Ecto neural progenitor cell (in vitro differentiated cells): Measurements from ENCODE around the gene DPH1.

Experiments used
- DNase-seq: peaks from one replicate; pipeline ENCODE4 v3.0.0-alpha.2; 2018; ENCODE audit warnings: low spot score

Gene DPH1

DNA sequence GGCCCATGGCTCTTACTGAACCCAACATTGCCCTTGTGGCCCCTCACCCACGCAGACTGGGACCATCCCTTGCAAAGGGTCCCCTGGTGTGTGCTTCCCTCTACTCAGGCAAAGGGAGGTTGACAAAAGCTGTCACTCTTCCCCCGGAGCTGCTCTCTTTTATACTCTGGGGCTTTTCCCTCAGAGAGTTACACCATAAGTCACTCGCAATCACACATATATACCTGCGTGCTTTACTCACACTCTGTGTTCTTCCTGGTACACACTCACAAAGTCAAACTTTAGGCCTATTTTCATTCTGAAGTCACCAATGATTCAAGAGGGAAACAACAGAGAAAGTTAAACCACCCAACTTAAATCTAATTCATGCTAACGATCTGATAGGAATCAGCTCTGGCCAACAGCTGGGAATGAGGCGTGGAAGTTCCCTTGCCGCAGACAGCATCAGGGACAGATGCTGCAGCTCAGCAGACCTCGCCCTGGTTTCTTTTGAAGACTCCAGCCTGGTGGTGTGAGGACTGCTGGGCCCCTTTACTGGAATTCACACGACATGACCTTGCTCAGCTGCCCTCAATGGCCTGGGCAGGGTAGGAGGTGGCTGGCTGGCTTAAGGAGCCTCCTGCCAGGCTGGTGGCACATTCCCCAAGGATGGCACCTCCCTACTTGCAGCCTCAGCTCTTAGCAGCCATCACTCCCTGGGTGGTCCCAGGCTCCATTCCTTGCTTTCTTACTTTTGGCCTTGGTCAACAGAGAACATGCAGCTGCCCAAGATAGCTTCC is 52.2 kb downstream of the DPH1 start:
- DNase-seq = no peak

DNA sequence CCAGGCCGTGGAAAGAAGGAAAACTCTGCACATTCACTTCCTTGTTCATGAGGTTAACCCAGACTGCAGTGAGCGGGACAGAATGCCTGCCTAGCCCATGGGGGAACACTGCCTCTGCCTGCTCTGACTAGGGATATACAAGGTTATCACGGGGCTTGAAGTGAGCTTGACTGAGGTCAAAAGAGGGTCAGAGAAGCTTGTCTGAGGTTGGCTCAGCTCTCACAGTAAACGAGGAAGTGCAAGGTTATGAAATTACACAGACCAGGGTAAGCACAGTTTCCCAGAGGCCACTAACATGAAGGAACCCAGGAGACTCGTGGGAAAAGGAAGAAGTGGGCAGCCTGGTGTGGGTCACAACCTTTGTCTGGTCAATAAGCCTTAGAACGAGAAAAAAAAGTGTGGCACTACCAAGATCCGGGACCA is 53.7 kb downstream of the DPH1 start:
- no peak for DNase-seq

DNA sequence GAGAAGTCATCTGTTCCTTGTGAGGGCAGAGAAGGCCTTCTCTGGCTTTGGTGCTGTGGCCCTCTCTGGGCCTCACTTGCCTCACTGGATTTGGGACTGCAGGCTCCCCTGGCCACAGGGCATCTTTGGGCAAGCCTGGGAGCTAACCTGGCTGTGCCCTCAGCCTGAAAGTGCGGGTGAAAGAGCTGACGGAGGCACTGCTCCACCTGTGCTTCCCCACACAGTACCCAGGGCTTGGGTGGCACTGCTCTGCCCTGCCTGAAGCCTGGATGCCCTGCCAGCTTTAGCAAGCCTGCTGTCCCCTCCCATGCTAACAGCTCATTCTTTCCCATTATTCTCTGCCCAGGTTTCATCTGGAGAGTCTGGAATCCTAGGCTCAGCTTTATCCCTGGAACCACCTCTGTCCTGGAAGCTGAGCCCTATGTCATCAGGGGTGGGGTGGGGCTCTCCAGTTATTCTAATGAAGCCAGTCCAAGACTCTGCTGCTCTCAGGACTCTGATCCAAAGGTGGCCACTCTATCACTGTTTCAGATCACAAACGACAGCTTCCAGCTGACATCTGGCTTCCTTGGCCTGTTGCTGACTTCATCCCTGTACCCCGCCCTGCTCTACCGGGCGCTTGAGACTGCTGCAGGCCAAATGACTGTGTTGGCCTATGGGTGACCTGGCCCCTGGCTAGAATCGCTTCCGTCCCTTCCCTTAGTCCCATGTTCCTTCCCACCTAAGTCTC is 54.2 kb downstream of the DPH1 start:
- DNase-seq = no peak

DNA sequence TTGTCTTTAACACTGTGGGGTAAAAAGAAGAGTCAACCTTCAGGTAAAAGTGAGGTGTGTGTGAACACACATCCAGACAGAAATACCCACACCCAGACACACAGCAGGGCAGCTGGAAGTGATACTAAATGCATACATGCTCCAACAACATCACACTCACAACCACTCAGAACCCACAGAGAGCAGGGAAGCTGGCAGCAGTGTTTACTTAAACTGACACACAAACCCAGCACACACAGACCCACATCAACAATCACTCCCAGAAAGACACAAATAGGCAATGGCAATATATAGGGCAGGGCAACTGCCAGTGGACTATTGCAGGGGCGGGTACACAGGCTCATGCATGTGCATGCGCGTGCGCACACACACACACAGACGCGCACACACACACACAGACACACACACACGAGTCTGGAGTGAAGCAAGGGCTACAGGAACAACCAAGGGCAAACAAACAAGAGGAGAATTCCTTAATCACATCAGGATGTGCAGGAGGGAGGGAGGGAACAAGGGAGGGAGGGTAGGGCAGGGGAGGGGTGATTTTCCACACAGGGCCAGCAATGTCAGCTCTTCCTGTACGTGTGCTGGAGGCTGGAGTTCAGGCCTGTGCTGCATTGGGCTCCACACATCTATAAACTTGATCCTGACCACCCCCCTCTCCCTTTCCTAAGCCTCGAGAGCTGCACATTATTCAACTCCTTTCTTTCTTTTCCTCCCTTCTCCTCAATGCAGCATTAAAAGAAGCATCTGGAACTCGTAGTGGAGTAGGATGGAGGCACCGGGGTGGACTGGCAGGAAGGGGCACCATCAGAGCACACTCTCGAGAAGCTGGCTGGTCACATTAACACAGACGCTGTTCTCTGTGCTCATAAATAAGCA is 55.1 kb downstream of the DPH1 start:
- no peak for DNase-seq

DNA sequence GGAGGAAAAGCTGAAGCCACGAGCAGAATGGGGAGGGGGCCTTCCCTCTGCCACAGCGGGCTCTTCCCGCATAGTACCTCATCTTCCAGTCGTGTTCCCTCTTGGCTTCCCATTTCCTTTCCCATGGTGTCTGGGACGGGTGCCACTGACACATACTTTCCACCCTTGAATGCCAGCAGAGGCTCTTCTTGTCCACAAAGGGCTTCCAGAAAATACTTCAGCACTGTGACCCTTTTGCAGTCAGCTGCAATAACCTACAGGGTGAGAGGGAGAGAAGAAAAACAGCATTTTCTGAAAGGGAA is 55.6 kb downstream of the DPH1 start:
- DNase-seq = no peak

DNA sequence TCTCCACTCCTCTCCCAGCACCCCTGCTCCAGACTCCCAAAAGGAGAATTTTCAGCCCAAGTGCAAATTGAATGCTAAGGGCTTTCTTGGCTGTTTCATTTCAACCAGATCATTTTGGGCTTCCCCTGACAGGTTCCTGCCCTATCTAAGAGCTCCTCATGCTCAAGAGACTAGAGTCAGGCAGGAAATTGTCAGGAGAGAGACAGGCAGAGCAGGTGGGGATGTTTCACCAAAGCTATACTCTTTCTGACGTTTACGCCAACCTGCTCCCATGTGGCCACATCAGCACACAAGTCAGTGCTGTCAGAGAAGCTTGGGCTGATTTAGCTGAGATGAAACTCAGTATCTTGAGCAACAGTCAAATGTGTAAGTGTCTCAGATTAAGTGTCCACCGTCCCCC is 56.4 kb downstream of the DPH1 start:
- no peak for DNase-seq

DNA sequence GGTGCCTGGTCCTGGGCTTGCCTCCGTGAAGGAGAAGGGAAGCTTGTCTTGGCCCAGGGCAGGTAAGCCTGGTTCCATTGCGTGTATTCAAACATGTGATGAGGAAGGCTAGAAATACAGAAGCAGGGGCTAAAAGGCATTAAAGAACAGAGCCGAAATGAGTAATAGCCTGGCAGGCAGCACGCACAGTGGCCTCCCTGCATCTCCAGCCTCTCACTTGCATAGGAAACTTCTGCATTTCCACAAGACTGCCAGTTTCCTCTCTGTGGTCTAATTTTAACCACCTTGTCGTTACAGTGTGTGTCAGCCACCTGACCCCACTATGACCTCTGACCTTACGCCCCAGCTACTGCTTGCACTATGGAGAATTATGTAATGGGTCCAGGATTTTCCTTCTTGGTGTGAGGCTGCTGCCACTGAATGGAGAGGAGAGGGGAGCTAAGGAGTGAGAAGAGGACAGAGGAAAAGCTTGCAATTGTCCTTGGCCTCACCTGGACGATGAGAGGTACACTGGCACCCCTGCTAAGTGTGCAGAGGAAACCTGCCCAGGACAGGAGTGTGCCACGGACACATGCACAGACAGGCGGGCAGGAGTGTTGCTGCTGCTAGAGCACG is 57.8 kb downstream of the DPH1 start:
- no peak for DNase-seq

DNA sequence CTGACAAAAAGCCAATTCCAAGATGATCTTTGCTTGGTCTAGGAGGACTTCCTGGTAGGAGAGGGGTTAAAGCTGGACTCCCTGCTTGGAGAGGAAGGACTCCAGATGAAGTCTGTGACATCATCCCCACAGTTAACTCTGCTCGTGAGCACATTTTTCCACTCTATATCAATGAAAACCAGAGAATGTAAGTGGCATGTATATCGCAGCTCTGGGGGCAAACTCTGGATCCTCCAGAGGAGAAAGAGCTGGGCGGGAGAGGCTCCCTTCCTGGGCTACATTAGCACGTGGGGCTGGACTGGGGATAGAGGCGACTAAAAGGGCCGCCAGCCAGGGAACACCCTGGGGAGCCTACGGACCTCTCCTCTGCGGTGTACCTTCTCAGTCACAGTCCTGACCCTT is 59.1 kb downstream of the DPH1 start:
- no peak for DNase-seq

DNA sequence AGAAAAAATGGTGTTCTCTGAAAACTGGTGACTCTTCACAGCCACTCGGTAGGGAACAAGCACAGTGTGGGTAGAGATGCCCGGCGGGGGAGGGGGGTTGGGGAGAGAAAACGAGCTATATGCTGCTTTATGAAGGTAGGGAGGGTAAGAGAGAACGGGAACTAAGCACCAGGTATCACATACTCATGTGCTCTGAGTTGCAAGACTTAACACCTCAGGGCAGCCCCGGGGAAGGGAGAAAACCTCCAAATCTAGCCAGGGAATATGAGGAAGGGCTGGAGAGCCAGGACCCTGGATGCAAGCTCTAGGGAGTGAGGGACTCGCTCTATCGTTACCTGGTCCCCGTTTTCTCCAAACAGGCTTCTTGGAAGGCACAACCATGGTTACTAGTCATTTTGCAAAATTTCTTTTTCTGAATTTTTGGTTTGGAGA is 60.3 kb downstream of the DPH1 start:
- no peak for DNase-seq

DNA sequence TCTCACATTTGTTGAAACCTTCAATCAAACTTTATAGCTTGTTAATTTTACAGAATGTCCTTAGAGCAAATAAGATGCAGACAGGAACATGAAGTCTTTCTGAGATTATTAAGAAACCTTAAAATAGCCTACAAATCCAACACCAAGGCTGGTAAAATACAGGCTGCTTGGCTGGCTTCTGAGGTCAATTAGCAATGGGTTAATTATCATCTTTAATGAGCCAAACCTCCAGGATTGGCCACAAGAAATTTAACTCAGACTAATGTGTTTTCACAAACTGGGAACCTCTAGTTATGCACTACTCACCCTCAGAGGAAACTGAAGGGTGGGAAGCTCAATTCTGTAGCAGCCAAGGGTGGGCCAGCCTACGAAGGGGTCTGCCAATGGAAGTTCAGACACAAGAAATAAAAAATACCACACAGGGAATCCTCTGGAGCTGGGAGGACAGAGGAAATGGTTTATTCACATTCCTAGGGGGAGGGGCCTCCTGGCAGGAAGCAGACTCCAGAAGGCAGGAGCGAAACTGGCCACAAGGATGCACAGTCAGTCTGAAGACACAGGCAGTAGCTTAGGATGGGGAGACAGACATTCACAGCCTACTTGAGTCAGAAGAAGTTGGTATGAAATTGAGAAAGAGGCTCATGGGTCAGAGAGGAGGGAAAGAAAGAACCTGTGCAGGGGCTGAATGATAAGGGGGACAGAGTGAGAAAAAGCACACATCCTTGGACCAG is 61.0 kb downstream of the DPH1 start:
- DNase-seq = peak; percentile 67

DNA sequence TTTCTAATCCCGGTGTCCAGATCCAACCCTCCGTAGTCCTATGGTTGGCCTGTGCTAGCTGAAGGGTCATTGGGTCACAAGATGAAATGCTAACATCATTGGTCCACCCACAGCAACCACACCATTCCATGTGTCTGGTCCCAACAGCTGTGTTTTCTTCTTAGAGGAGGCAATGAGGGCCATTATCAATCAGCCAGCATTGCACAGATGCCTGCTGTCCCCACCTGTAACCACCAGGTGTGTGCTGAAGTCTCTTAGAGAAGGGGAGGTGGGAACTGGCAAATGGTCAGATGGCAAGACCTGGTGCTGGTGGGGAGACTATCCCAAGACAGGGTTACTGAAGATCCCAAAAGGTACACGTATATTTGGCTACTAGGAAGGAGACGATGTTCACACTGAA is 62.3 kb downstream of the DPH1 start:
- DNase-seq = no peak

DNA sequence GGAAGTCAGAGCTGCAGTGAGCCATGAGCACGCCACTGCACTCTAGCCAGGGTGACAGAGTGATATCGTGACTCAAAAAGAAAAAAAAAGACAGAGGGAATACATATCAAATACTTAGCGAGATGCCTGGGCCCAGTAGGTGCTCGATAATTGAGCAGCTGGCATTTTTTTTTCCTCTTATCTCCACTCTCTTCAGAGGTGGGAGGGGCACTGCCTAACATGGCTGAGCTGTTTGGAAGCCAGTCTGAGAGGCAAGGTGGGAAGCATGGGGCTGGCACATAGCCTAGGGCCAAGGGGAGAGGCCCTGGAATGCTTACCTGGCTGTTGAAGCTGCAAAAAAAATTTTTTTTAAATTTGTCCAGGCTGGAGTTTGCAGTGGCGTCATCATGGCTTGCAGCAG is 63.4 kb downstream of the DPH1 start:
- DNase-seq = no peak
